Parathyroid adenoma (tissue), 2 donors: ENCODE measurements around the gene S100A5.
"Not testable (repeated sequence)": the region's sequence is repeated elsewhere in the genome, so short reads cannot be mapped to it uniquely, and the experiment has no call there.

Experiments used
- H2AFZ ChIP-seq: fragments of 300-600 bp; sonication (generic); one replicate; pipeline ENCODE4 v1.7.0; 2017; ENCODE audit warnings: antibody characterized with exemption, mild to moderate bottlenecking
- H3K27ac ChIP-seq: fragments of 300-600 bp; sonication (generic); one replicate; pipeline ENCODE4 v1.7.0; 2017
- H3K27me3 ChIP-seq: fragments of 300-600 bp; sonication (generic); one replicate; pipeline ENCODE4 v1.7.0; 2017; ENCODE audit warnings: low read length; ENCODE audit not compliant: control insufficient read depth, insufficient read depth
- H3K36me3 ChIP-seq: fragments of 300-600 bp; sonication (generic); one replicate; pipeline ENCODE4 v1.7.0; 2017; ENCODE audit warnings: low read length; ENCODE audit not compliant: control insufficient read depth, insufficient read depth
- H3K4me1 ChIP-seq: fragments of 300-600 bp; sonication (generic); one replicate; pipeline ENCODE4 v1.7.0; 2017; ENCODE audit warnings: control low read depth
- H3K4me2 ChIP-seq: fragments of 300-600 bp; sonication (generic); one replicate; pipeline ENCODE4 v1.7.0; 2017; ENCODE audit warnings: low read length
- H3K4me3 ChIP-seq: fragments of 300-600 bp; sonication (generic); one replicate; pipeline ENCODE4 v1.7.0; 2017; ENCODE audit warnings: low read depth, low read length
- H3K79me2 ChIP-seq: fragments of 300-600 bp; sonication (generic); one replicate; pipeline ENCODE4 v1.7.0; 2017; ENCODE audit warnings: control low read depth
- H3K9ac ChIP-seq: fragments of 300-600 bp; sonication (generic); one replicate; pipeline ENCODE4 v1.7.0; 2017; ENCODE audit warnings: mild to moderate bottlenecking
- H3K9me3 ChIP-seq: fragments of 300-600 bp; sonication (generic); one replicate; pipeline ENCODE4 v1.7.0; 2017; ENCODE audit warnings: low read length; ENCODE audit not compliant: control insufficient read depth
- CTCF ChIP-seq: fragments of 300-600 bp; sonication (generic); IDR thresholded peaks from one replicate; pipeline ENCODE4 v1.7.0; 2017; ENCODE audit warnings: antibody characterized with exemption, mild to moderate bottlenecking
- donor health status: primary hyperparathyroidism.

Gene S100A5

GRCh38 chr1:153527023-153527682 is 13.6 kb downstream of the S100A5 start:
- no peak overlapping the region for H3K27ac ChIP-seq
- no peak overlapping the region for H3K4me2 ChIP-seq
- TF ChIP-seq CTCF = no peak
- H3K9ac ChIP-seq = no peak overlapping the region
- no peak overlapping the region for H3K4me3 ChIP-seq
- H3K79me2 ChIP-seq = no peaks in the 10 kb centered on the region
- no peaks in the 10 kb centered on the region for H3K9me3 ChIP-seq
- H3K36me3 ChIP-seq = no peaks in the 10 kb centered on the region
- H3K27me3 ChIP-seq = no peaks in the 10 kb centered on the region
- no peaks in the 10 kb centered on the region for H3K4me1 ChIP-seq
- no peak overlapping the region for H2AFZ ChIP-seq

- H3K4me2 ChIP-seq = no peak overlapping the region
- no peaks in the 10 kb centered on the region for H3K4me1 ChIP-seq
- H3K27me3 ChIP-seq = no peaks in the 10 kb centered on the region
- H3K79me2 ChIP-seq = no peaks in the 10 kb centered on the region
- no peak overlapping the region for H2AFZ ChIP-seq
- TF ChIP-seq CTCF = no peak
- no peak overlapping the region for H3K9ac ChIP-seq
- no peaks in the 10 kb centered on the region for H3K36me3 ChIP-seq
- H3K27ac ChIP-seq = no peak overlapping the region
- no peaks in the 10 kb centered on the region for H3K9me3 ChIP-seq
- no peak overlapping the region for H3K4me3 ChIP-seq
Measured at GRCh38 chr1:153526132-153526543, 14.6 kb downstream of the S100A5 start.

DNA sequence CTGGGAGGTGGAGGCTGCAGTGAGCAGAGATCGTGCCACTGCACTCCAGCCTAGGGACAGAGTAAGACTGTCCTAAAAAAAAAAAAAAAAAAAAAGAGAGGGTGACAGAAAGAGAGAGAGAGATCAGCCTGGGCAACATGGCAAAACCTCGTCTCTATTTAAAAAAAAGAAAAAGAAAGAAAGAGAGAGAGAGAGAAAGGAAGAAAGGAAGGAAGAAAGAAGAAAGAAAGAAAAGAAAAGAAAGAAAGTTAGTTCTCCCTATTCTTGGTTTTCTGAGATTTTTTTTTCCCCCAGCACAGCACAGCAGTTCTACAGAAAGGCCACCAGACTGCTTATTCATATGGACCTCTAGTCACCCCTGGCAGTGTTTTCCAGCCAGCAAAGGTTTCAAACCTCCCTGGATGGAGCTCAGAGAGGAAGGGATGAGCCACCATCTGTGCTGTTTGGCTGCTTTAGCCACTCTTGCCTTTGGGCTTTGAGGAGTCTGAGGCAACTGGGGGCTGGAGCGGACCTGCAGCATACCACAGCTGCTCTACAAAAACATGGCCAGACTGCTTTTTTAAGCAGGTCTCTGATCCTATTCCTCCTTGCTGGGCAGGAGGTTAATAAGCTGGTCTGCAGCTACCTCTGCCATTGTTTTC is 15.5 kb downstream of the S100A5 start:
- Histone ChIP-seq H2AFZ (no peak overlapping the region), H3K4me3 (no peak overlapping the region), H3K4me2 (no peak overlapping the region), H3K27me3 (no peaks in the 10 kb centered on the region), H3K9ac (no peak overlapping the region), H3K27ac (no peak overlapping the region), H3K79me2 (no peaks in the 10 kb centered on the region), H3K9me3 (no peaks in the 10 kb centered on the region), H3K4me1 (no peaks in the 10 kb centered on the region), H3K36me3 (no peaks in the 10 kb centered on the region)
- TF ChIP-seq CTCF = no peak

GRCh38 chr1:153522353-153523048 is 18.2 kb downstream of the S100A5 start:
- not testable (repeated sequence) for H3K9me3 ChIP-seq, H3K27me3 ChIP-seq, H2AFZ ChIP-seq, H3K9ac ChIP-seq, H3K4me3 ChIP-seq, H3K36me3 ChIP-seq, H3K4me1 ChIP-seq, H3K4me2 ChIP-seq, H3K27ac ChIP-seq, H3K79me2 ChIP-seq

DNA sequence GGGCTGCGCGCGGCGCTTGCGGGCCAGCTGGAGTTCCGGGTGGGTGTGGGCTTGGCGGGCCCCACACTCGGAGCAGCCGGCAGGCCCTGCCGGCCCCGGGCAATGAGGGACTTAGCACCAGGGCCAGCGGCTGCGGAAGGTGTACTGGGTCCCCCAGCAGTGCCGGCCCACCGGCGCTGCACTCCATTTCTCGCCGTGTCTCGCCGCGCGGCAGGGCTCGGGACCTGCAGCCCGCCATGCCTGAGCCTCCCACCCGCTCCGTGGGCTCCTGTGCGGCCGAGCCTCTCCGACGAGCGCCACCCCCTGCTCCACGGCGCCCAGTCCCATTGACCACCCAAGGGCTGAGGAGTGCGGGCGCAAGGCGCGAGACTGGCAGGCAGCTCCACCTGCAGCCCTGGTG is 18.9 kb downstream of the S100A5 start:
- H3K9ac ChIP-seq, H2AFZ ChIP-seq, H3K9me3 ChIP-seq, H3K4me1 ChIP-seq, H3K27ac ChIP-seq, H3K4me2 ChIP-seq, H3K79me2 ChIP-seq, H3K4me3 ChIP-seq, H3K36me3 ChIP-seq, H3K27me3 ChIP-seq: not testable (repeated sequence)
